HG03558 (cell line): ENCODE data around the gene KLF7.
"Not testable (repeated sequence)": the region's sequence is repeated elsewhere in the genome, so short reads cannot be mapped to it uniquely, and the experiment has no call there.

Experiments used
- ATAC-seq: cut with Tn5 transposase; IDR thresholded peaks from one replicate; pipeline ENCODE4 v1.9.1; 2021; ENCODE audit warnings: moderate number of reproducible peaks; ENCODE audit not compliant: unreplicated experiment; ENCODE audit errors: extremely low read depth

Gene KLF7

GRCh38 chr2:207041279-207041678 lies 124.5 kb downstream of the KLF7 start:
- ATAC-seq = no peak

DNA sequence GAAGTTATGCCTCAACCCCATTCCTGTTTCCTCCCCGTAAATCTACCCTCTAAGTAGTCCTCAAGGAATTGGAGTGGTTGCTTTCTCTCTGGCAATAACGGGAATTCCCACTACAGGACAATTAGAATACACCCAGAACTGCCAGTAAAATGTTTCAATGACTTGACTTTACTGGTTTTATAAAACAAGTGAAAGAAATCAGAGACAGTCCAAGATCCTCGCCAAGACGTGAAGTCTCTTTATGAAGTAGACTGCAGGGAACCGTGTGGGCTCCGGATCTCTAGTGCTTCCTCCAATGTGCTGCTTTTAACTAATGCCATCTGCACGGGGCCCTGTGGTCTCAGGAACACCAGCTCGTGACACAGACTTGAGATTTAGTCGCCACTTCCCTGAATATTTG lies 125.1 kb downstream of the KLF7 start:
- no peak for ATAC-seq

DNA sequence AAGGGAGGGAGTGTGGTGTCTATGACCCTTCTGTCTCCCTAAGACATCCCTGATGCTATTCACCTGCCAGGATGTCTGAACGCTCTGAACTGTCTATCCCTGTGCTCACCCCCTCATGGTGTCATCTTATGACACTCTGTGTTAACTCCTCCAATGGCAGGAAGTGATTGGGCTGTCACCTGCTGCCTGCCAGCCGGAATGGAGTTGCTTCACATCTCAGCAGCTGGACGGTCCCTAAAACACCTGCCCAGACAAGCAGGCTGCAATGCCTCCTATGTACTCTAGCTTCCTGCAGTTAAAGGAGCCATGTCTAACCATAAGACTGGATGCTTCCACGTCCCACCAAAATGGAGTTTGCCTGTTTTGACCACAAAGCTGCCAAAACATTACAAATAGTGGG lies 126.5 kb downstream of the KLF7 start:
- ATAC-seq = no peak

GRCh38 chr2:207038299-207038698 lies 127.4 kb downstream of the KLF7 start:
- ATAC-seq = no peak

GRCh38 chr2:207037896-207038295 lies 127.9 kb downstream of the KLF7 start:
- ATAC-seq = no peak

DNA sequence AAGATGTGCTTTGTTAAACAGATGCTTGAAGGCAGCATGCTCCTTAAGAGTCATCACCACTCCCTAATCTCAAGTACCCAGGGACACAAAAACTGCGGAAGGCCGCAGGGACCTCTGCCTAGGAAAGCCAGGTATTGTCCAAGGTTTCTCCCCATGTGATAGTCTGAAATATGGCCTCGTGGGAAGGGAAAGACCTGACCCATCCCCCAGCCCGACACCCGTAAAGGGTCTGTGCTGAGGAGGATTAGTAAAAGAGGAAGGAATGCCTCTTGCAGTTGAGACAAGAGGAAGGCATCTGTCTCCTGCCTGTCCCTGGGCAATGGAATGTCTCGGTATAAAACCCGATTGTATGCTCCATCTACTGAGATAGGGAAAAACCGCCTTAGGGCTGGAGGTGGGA lies 128.7 kb downstream of the KLF7 start:
- not testable (repeated sequence) for ATAC-seq

DNA sequence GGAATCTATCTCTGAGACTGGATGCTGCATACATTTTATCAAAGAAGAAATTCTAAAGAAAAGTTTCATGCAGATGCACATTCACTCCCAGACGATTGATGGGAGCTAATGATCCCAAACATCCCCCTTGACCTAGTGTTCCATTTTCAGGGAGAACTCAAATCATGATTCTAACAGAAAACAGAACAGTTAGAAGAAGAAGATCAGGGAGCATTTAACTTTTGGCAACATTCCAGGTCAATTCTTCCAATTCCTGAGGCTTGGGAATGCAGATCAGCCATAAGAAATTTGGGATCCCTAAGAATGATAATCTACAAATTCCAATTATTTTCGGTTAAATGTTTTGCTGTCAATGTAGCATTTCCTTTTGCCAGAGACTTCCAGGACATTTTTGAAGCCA lies 129.9 kb downstream of the KLF7 start:
- no peak for ATAC-seq

DNA sequence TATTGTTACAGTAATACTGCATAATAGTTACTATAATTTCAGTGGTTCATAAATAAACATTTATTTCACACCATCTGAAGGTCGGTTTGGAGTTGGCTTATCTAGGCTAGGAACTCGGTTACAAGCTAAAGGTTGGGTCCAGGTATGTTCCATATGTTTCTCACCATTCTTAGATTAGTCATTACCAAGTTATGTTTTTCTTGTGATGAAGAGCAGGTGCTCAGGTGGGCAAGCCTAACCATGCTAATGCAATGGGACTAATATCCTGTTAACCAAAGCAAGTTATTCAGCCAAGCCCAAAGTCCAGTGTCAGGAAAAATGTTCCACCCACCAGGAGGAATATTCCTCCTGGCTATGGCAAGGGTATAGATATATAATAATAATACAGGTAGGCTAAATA lies 133.3 kb downstream of the KLF7 start:
- no peak for ATAC-seq
